ENCODE measurements around the gene RGS7.
"Not testable (repeated sequence)": the region's sequence is repeated elsewhere in the genome, so short reads cannot be mapped to it uniquely, and the experiment has no call there.

The RGS7 gene

DNA sequence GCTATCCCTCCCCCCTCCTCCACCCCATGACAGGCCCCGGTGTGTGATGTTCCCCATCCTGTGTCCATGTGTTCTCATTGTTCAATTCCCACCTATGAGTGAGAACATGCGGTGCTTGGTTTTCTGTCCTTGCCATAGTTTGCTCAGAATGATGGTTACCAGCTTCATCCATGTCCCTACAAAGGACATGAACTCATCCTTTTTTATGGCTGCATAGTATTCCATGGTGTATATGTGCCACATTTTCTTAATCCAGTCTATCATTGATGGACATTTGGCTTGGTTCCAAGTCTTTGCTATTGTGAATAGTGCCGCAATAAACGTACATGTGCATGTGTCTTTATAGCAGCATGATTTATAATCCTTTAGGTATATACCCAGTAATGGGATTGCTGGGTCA lies 461.6 kb downstream of the RGS7 start:
- DNase-seq: not testable (repeated sequence)

DNA sequence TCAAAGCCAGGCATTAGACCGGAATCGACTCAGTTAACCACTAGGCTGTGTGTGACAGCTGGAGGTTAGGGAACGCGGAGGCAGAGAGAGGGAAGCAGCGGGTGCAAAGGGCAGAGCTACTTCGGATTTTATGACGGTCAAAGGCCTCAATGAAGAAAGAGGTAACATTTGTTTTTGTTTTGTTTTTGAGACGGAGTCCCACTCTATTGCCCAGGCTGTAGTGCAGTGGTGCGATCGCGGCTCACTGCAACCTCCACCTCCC lies 468.3 kb downstream of the RGS7 start:
- DNase-seq: no peak

DNA sequence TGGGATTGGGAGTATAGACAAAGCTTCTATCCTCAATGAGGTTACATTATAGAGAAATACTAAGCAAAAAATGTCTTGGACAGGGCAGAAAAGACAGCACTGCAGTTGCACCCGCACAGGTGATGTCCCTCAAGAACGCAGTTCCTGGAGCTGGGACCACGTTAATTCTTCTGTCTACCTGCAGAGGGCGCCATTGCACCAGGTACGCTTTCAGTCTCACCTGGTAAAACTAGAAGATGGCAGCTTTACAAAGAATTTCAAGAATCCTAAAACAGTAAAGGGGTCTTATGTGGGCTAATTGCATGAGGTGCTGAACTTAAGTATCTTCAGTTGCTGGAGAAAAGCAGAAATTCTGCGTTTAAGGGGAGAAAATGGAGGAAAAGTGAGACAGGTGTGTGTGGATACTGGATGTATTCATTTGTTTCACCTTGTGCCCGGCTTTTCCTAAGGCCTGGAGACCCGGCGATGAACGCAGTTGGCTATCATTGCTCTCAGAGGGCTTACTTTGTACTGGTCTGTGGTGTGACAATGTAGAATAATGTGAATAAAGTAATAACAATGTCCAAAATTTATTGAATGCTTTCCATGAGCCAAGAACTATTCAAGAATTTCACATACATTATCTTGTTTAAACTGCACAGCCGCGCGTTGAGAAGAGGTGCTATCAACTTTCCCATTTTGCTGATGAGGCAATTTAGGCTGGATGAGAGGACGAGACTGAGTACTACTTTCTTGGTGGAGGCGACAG lies 468.8 kb downstream of the RGS7 start:
- peak; percentile 60 for DNase-seq

DNA sequence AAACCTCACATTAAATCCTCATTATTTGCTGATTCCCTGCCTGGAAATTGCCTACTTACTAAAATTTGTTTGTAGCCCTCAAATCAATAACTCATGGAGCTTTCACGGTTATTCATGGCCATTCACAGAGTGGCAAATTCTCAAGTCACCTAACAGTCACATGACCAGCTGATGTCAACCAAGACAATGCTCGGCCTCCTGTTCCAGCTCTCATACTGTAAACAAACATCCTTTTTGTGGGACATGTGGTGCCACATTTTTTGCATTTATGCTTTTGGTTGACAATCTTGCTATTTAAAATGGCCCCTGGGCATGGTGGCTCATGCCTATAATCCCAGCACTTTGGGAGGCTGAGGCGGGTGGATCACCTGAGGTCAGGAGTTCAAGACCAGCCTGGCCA lies 473.5 kb downstream of the RGS7 start:
- DNase-seq: no peak

DNA sequence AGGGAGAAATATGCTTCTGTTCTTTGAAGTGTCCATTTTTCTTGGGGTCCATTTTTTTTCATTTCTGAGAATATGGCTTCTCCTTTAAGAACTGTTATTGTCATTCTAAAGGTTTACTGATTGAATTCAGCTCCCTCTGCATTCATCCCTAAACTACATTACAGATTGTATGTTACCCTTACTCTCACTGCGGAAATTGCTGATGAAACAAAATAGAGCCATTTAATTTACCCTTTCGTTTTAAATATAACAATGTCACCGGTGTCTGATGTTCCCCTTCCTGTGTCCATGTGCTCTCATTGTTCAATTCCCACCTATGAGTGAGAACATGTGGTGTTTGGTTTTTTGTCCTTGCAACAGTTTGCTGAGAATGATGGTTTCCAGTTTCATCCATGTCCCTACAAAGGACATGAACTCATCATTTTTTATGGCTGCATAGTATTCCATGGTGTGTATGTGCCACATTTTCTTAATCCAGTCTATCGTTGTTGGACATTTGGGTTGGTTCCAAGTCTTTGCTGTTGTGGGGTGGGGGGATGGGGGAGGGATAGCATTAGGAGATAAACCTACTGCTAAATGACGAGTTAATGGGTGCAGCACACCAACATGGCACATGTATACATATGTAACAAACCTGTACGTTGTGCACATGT lies 474.2 kb downstream of the RGS7 start:
- DNase-seq: not testable (repeated sequence)

DNA sequence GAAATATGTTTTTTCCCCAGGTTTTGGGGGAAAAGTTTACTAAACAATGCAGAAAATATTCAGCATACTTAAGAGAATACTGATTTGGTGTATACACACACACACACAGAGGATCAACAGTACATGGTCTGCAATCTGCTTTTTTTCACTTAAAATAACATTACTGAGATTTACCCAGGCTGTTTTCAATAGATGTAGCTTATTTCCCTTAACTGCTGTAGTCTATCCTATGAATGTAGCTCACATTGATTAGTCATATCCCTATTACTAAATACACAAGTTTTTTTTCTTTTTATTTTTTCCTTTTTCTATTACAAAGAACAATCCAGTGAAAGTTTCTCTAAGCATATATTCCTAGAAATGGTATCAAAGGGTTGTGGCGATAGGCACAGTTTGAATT lies 478.4 kb downstream of the RGS7 start:
- no peak for DNase-seq

DNA sequence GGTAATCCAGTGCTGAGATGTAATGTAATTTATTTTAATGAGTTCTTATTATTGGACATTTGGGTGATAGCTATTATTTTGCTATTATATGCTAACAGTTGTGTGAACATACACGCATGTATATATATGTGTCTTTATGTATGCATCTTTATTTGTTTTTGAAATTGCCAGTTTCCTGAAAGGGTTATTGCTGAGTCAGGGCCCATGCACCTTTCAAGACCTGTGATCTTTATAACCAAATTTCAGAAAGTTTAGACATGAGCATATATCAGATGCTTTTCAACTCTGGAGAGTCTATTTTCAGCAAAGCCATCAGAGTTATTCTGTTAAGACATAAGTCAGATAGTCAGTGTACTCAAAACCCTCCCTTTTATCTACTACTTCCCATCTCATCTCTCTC lies 479.4 kb downstream of the RGS7 start:
- DNase-seq: no peak

DNA sequence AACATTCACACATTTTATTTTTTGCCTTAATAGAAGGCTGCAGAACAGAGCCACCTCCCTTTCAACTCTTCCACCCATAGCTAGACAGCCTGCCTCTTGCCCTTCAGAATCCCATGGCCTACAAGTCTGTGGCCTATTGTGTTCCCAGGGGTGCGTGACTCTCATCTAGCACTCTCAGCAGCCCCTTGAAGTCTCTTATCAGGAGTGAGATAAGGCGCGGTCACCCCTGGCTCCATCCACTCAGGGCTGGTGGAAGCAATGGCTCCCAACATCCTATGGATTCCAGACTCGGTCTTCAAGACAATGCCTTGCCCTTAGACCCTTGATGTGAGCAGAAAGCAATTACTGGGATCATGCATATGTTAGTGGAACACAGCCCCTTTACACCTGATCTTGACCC lies 480.9 kb downstream of the RGS7 start:
- no peak for DNase-seq

DNA sequence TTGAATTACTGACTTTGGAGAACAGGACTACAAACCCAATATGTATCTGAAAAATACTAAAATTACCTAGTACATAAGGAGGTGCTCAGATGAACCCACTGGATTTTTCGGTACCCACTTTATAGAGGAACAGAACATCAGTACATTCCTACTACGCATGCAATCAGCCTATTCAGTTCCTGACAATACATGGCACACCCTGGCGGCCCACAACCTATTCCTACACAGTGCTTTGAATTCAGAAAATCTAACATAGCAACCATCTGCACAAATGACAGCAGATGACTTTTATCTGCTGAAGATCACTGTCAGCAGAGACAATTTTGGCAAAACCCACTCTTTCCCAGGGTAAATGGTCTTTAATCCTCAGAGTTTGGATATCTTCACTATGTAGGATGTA lies 487.9 kb downstream of the RGS7 start:
- no peak for DNase-seq

DNA sequence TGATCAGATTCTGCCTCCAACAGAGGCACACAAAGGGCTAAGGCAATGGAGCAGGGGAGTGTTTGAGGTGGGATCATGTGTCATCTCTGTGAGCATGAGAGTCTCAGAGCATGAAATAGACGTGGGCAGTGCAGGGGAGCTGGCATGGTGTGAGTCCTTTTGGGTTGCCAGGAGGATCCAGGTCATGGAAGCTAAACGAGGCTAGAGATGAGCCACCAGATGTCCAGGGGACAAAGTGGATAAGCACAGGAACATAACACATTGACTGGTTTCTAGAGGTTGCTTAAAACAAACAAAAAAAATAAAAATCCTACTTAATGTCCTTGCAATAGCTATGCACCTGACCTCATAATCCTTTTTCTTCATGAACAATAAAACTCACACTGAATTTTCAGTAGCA lies 490.3 kb downstream of the RGS7 start:
- DNase-seq: no peak

DNA sequence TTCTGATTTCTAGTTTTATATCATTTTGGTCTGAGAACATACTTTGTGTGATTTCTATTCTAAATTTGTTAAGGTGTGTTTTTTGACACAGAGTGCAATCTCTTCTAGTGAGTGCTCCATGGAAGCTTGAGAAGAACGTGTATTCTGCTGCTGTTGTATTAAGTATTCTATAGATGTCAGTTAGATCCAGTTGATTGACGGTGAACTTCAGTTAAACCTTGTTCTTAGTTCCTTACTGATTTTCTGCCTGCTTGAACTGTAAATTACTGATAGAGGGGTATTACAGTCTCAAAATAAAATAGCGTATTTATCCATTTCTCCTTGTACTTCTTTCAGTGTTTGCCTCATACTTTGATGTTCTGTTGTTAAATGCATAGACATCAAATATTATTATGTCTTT lies 497.0 kb downstream of the RGS7 start:
- no peak for DNase-seq

DNA sequence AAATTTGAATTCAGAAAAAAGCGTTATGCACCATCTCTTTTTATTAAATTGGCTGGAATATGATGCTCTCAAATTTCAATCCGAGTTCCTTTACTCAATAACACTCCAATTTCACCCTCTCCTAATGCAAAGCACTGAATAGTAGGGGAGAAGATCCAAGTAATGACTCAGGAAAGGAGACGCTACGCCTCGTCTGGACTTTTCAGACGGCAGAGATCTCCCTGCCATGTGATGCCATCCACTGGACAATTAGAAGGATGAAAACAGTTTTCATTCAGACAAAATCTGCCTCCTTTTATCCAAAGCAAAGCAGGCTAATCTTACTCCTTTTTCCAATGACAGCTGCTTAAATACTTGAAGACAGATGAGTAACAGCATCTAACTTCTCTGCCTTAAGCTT lies 502.6 kb downstream of the RGS7 start:
- DNase-seq: no peak

DNA sequence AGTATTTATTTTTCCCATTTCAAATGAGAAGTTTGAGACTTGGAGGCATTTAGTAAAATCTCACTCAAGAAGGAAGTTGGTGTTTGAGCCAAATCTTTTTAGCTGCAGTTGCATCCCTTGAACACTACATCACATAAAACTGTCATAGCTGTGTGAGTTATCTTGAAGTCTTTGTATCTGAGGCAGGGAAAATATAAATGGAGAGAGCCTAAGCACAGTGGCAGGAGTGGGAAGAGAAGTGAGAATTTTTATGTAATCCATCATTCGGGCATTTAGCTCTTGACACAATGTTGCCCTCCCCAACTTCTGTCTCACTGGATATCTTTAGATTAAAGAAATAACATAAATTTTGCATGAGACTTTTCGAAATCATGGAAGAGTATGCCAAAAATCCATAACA lies 509.7 kb downstream of the RGS7 start:
- DNase-seq: no peak

DNA sequence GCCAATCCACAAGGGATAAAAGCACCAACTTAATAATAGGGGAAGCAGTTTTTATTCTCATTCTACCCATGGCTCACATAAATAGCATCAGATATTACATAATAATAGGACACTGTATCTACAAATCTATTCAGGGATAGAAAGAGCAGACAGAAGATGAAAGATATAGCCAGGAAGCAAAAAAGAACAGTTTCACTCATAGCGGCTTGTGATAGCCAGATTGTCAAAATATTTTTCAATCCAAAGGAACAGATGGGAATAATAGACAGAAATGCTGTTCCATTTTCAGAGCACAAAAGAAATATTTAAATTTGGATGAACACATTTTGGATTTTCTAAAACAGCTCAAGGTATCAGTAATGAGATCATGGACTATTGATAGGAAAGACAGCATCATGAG lies 512.5 kb downstream of the RGS7 start:
- no peak for DNase-seq

DNA sequence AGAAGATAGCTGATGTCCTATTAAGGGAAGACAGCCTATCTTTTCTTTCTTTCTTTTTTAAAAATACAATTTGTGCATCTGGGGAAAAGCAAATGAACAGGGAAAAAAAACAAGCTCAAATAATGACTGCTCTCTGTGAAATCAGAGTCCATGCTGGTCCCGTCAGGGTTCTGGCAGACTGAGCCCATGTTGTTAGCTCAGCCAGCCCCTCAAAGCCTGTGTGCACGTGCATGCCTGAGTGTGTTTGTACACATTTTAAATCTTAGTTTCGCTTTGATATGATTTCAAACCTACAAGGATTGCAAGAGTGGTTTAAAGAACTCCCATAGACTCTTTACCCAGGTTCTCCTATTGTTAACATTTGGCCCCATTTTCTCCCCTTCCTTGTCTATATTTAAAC lies 513.2 kb downstream of the RGS7 start:
- DNase-seq: no peak

DNA sequence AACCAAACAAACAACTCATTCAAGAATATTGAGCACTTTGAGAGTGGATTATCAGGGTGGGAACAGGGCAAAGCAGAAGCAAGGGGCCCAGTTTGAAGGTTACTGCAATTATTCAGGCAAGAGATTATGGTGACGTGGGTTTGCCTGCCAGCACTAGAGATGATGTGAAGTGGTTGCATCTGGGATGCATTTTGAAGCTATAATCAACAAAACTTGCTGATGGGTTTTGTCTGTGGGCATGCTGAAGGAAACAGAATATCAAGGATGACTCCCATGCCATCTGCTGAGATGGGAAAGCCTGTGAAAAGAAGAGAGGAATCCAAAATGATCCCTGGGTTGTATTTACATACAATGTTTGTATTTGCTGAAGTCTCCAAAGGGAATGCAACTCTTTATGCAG lies 520.7 kb downstream of the RGS7 start:
- DNase-seq: no peak

DNA sequence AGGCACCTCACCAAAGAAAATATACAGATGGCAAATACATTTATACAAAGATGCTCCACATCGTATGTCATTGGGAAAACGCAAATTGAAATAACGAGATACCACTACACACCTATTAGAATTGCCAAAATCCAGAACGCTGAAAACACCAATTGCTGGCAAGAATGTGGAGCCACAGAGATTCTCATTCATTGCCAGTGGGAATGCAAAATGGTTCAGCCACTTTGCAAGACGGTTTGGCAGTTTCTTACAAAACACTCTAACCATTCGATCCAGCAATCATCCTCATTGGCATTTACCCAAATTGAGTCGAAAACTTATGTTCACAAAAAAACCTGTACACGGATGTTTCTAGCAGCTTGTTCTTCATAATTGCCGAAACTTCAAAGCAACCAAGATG lies 521.7 kb downstream of the RGS7 start:
- DNase-seq: no peak

DNA sequence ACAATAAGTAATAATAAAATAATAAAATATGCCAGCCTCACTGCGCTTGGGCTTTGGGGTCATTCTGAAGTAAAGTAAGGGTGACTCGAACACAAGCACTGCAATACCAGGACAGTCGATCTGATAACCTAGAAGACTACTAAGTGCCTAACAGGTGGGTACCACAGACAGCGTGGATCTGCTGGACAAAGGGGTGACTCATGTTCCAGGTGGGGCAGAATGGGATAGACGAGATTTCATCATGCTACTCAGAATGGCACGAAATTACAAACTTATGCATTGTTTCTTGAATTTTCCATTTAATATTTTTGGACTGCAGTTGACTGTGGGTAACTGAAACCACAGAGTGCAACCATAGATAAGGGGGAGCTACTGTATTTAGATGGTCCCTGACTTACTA lies 523.9 kb downstream of the RGS7 start:
- no peak for DNase-seq

DNA sequence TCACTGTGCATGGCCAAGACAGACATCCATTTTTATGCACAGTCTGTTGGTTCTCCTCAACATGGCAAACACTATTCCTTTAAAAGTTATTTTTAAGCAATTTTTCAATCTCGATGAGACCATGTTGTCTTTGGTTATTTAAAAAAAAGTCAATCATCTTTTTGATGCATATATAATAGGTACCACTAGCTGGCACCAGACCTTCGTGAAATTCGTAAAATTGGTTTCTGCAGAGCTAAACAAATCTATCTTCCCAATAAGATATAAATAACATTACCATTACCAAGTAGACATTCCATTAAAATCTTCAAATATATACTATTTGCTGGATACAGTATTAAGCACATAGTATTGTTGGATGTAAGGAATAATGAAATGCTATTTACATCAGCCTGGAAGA lies 525.1 kb downstream of the RGS7 start:
- no peak for DNase-seq

DNA sequence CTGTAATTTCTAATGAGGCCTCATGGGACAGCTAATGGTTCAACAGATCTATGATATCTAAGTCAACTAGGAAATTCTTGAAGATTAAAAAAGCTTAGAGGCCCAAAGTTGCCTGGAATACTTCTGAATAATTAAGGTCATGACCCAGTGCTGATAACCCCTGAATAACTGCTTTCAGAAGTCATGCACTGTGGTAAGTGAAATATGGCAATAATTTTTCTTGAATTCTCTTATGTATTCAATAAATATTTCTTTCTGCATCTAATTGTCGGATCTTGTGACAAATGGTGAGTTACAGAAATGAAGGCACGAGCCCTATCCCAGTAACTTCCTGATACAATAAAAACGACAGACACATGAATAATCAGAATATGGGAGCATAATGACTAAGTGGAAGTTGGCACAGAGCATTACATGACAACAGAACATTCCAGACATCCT lies 525.8 kb downstream of the RGS7 start:
- no peak for DNase-seq

DNA sequence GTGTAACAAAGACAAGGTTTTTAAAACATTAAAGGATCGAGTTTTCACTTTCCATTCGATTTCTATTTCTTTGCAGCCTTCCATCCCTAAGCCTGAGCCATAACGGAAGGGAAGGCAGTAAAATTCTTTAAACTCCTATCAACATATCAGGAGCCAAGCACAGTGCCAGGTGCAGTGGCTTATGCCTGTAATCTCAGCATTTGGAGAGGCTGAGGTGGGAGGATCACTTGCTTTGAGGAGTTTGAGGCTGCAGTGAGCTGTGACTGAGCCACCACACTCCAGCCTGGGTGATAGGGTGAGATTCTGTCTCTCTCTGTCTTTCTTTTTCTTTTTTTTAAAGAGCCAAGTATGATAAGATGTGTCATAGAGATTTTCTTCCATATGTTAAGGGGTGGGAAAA lies 527.5 kb downstream of the RGS7 start:
- no peak for DNase-seq

DNA sequence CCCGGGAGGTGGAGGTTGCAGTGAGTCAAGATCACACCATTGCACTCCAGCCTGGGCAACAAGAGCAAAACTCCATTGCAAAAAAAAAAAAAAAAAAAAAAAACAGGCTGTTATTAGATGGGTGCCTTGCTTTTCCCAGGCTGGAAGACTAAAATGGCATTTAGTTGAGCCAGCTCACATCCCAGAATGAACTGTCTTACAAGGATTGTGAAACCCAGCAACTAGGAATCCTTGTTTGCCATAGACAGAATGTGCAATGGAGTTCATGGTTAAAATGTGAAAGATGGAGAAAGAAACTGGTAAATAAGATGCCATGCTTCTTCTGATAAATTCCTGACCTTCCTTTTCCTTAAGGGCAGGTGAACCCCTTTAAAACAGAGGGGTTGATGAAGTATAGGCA lies 529.2 kb downstream of the RGS7 start:
- DNase-seq: no peak

DNA sequence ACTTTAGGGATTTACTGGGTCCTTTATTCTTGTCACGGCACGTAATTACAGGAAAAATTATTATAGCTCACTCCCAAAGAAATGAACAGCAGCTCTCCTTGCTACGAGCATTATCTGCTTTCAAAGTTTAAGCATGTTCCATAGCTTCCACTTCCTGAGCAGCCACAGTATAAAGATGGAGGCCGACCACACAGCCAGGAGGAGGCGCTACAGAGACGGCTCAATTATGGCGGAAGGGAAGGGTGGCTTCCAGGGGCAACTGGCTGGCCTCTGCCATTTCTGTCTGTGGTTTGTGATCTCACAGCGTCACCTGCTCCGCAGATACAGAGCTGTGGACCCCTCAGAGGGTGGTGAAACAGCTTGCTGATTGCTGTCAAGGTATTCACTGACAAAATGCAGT lies 532.8 kb downstream of the RGS7 start:
- DNase-seq: no peak

DNA sequence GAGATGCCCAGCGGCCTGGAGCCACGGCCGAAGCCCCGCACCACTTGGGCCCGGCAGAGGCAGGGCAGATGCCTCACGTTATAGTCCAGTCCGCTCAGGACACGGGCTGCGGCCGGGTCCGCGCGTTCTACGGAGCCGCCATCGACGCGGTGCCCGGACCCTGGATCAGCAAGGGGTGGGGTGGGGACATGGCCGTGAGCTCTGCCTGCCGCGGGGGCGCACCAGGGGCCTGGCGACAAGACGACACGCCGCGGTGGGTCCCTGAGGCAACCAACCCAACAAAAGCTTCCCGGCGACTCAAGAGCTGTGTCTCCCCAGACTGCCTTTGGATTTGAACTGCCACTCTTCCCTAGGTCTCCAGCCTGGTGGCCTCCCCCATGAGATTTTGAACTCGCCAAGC lies 533.6 kb downstream of the RGS7 start:
- no peak for DNase-seq

DNA sequence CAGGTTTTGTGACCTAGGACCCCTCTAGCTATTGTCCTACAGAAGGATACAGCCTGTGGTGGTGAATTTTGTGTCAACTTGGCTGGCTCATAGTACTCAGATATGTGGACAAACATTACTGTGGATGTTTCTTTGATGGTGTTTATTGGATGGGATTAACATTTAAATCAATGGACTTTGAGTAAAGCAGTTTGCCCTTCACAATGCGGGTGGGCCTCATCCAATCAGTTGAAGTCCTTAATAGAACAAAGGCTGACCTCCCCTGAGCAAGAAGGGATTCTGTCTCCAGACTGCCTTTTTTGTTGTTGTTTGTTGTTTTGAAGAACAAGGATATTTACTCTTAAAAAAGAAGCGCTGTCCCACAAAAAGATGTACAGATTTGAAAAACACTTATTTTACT lies 535.1 kb downstream of the RGS7 start:
- DNase-seq: no peak
